Vagina (tissue), 2 donors: ENCODE data around the gene GRIN3A.

ENCODE experiments used
- POLR2A ChIP-seq, 2 donors: fragments of 450-650 bp; IDR thresholded peaks; one replicate each; pipeline ENCODE4 v1.6.1; 2017; ENCODE audit warnings: antibody characterized with exemption in 2 of 2, mild to moderate bottlenecking in 2 of 2, moderate library complexity in 2 of 2
- POLR2AphosphoS5 ChIP-seq, 2 donors: sonication (generic); formaldehyde crosslinking; IDR thresholded peaks; one replicate each; pipeline ENCODE4 v1.9.0; 2017; ENCODE audit warnings: antibody characterized with exemption in 2 of 2, mild to moderate bottlenecking in 2 of 2, low read depth in 1 of 2; ENCODE audit not compliant: insufficient read depth in 1 of 2
- TF ChIP-seq, protein P1 (sequence below), 3 experiments: fragments of 450-650 bp in 2 of 3; fragments of 200-600 bp in 1 of 3; sonication (generic) in 1 of 3; IDR thresholded peaks; one replicate each; pipeline ENCODE4 v1.5.1; 2017 to 2019; ENCODE audit warnings: antibody characterized with exemption in 3 of 3, mild to moderate bottlenecking in 2 of 3, moderate library complexity in 2 of 3

DNA sequence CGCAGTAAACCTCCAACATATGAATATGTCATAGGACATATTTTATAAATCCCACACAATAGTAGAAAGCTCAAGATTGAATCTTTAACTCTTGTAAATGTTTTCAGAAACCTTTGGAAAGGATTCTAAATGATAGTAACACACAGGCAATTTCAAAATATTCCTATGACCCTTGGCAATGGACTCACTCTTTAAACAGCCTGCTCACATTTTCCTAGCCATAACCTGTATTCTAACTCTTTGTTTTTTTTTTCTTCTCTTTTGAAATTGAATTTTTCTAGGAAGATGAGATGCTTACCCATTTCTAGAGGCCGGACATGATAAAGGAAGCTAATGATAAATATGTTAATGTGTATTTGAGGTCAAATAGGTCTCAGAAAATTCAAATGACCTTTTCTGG, 29.6 kb downstream of the GRIN3A start:
- TF ChIP-seq, protein P1, sequence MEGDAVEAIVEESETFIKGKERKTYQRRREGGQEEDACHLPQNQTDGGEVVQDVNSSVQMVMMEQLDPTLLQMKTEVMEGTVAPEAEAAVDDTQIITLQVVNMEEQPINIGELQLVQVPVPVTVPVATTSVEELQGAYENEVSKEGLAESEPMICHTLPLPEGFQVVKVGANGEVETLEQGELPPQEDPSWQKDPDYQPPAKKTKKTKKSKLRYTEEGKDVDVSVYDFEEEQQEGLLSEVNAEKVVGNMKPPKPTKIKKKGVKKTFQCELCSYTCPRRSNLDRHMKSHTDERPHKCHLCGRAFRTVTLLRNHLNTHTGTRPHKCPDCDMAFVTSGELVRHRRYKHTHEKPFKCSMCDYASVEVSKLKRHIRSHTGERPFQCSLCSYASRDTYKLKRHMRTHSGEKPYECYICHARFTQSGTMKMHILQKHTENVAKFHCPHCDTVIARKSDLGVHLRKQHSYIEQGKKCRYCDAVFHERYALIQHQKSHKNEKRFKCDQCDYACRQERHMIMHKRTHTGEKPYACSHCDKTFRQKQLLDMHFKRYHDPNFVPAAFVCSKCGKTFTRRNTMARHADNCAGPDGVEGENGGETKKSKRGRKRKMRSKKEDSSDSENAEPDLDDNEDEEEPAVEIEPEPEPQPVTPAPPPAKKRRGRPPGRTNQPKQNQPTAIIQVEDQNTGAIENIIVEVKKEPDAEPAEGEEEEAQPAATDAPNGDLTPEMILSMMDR (IDR thresholded peaks at IDR 0.05): no peak
- no peak for TF ChIP-seq POLR2AphosphoS5 (IDR thresholded peaks at IDR 0.05; ENCODE audit: insufficient read depth in 1 of 2, low read depth in 1 of 2)
- no peak for TF ChIP-seq POLR2A (IDR thresholded peaks at IDR 0.05)
